DOHH2 (cell line): ENCODE data around the gene RSAD2.

Experiments
- H3F3A ChIP-seq: fragments of 200-600 bp; sonication (generic), shearing (Covaris generic); 2 replicates; pipeline ENCODE4 v1.6.0; 2016; ENCODE audit warnings: antibody characterized with exemption, mild to moderate bottlenecking; ENCODE audit not compliant: control insufficient read depth, insufficient read depth
- H3K27ac ChIP-seq: fragments of 200-600 bp; sonication (generic); 2 replicates; pipeline ENCODE4 v1.5.1; 2014; ENCODE audit warnings: low read depth, mild to moderate bottlenecking, low read length, moderate library complexity
- H3K27me3 ChIP-seq: fragments of 200-600 bp; sonication (generic); 2 replicates; pipeline ENCODE4 v1.6.1; 2014; ENCODE audit warnings: mild to moderate bottlenecking, low read length, mixed read lengths; ENCODE audit not compliant: control insufficient read depth
- H3K36me3 ChIP-seq: fragments of 200-600 bp; sonication (generic); 2 replicates; pipeline ENCODE4 v1.6.1; 2014; ENCODE audit warnings: mild to moderate bottlenecking, low read length, moderate library complexity, mixed read lengths; ENCODE audit not compliant: control insufficient read depth
- H3K4me1 ChIP-seq: fragments of 200-600 bp; sonication (generic); 2 replicates; pipeline ENCODE4 v1.6.1; 2014; ENCODE audit warnings: mild to moderate bottlenecking, low read length, mixed read lengths; ENCODE audit not compliant: control insufficient read depth
- H3K4me2 ChIP-seq: fragments of 200-600 bp; sonication (generic); 2 replicates; pipeline ENCODE4 v1.6.0; 2014; ENCODE audit warnings: mild to moderate bottlenecking, low read length, moderate library complexity
- H3K4me3 ChIP-seq: fragments of 200-600 bp; sonication (generic); 2 replicates; pipeline ENCODE4 v1.5.1; 2014; ENCODE audit warnings: mild to moderate bottlenecking, low read length, mixed read lengths
- H3K79me2 ChIP-seq: fragments of 200-600 bp; sonication (generic); 2 replicates; pipeline ENCODE4 v1.6.1; 2014; ENCODE audit warnings: mild to moderate bottlenecking, low read length, mixed read lengths; ENCODE audit not compliant: control insufficient read depth
- H3K9me2 ChIP-seq: fragments of 200-600 bp; sonication (generic); replicated peaks from 2 replicates; pipeline ENCODE4 v1.6.1; 2014; ENCODE audit warnings: mild to moderate bottlenecking, low read length, mixed read lengths; ENCODE audit not compliant: control insufficient read depth
- H3K9me3 ChIP-seq: fragments of 200-600 bp; sonication (generic); 2 replicates; pipeline ENCODE4 v1.6.1; 2014; ENCODE audit warnings: antibody characterized with exemption, low read length, mixed read lengths; ENCODE audit not compliant: control insufficient read depth, insufficient read depth
- H4K20me1 ChIP-seq: fragments of 200-600 bp; sonication (generic); 2 replicates; pipeline ENCODE4 v1.6.0; 2014; ENCODE audit warnings: low read depth, mild to moderate bottlenecking, antibody characterized with exemption, low read length, moderate library complexity; ENCODE audit not compliant: control insufficient read depth, insufficient read depth
- CTCF ChIP-seq: fragments of 200-600 bp; sonication (generic); IDR thresholded peaks from one replicate; pipeline ENCODE4 v1.5.1; 2014; ENCODE audit warnings: antibody characterized with exemption, mild to moderate bottlenecking, low read depth, low read length; ENCODE audit not compliant: poor library complexity, severe bottlenecking
- EZH2phosphoT487 ChIP-seq: fragments of 200-600 bp; sonication (generic); IDR thresholded peaks from 2 replicates; pipeline ENCODE4 v1.6.1; 2017; ENCODE audit warnings: borderline replicate concordance, mild to moderate bottlenecking, antibody characterized with exemption, low read length, moderate library complexity, mixed read lengths

The RSAD2 gene

GRCh38 chr2:6845312-6845711 is 32.3 kb upstream of the RSAD2 start:
- Histone ChIP-seq H3K4me1 (no peaks in the 10 kb centered on the region), H3K79me2 (no peaks in the 10 kb centered on the region), H3K27ac (no peak overlapping the region), H3K36me3 (no peaks in the 10 kb centered on the region), H3F3A (no peaks in the 10 kb centered on the region), H3K4me3 (no peak overlapping the region), H4K20me1 (no peaks in the 10 kb centered on the region), H3K4me2 (no peak overlapping the region), H3K9me2 (no peaks in the 10 kb centered on the region), H3K27me3 (no peaks in the 10 kb centered on the region), H3K9me3 (peaks cover 47% of the 10 kb centered on the region)
- TF ChIP-seq CTCF (no peak), EZH2phosphoT487 (no peak)

- H3K4me2 ChIP-seq: no peak overlapping the region
- H3K79me2 ChIP-seq: no peaks in the 10 kb centered on the region
- H3K4me1 ChIP-seq: no peaks in the 10 kb centered on the region
- H3K9me3 ChIP-seq: peaks cover 47% of the 10 kb centered on the region
- H3K27me3 ChIP-seq: no peaks in the 10 kb centered on the region
- no peak overlapping the region for H3K4me3 ChIP-seq
- H4K20me1 ChIP-seq: no peaks in the 10 kb centered on the region
- no peaks in the 10 kb centered on the region for H3K36me3 ChIP-seq
- H3K27ac ChIP-seq: no peak overlapping the region
- TF ChIP-seq EZH2phosphoT487 (no peak), CTCF (peak; percentile 42)
- H3F3A ChIP-seq: no peaks in the 10 kb centered on the region
- H3K9me2 ChIP-seq: no peaks in the 10 kb centered on the region
These were observed 31.7 kb upstream of the RSAD2 start for GRCh38 chr2:6845903-6846302.

- Histone ChIP-seq H3K9me3 (peaks cover 47% of the 10 kb centered on the region), H3K9me2 (no peaks in the 10 kb centered on the region), H3F3A (no peaks in the 10 kb centered on the region), H3K27ac (no peak overlapping the region), H3K79me2 (no peaks in the 10 kb centered on the region), H3K4me3 (no peak overlapping the region), H3K36me3 (no peaks in the 10 kb centered on the region), H3K4me1 (no peaks in the 10 kb centered on the region), H4K20me1 (no peaks in the 10 kb centered on the region), H3K27me3 (no peaks in the 10 kb centered on the region), H3K4me2 (no peak overlapping the region)
- TF ChIP-seq EZH2phosphoT487 (no peak), CTCF (no peak)
These were observed 31.0 kb upstream of the RSAD2 start for GRCh38 chr2:6846540-6846939.
